AG09319 (cell line): Measurements from ENCODE around the gene DCTPP1.
A peak's percentile ranks its signal among the peaks of the same experiment; 100 is the strongest.

Experiments used
- DNase-seq: peaks from one replicate; pipeline ENCODE4 v3.0.0-alpha.2; 2010; ENCODE audit warnings: low read depth; ENCODE audit errors: extremely low read depth
- TF ChIP-seq, protein P1 (sequence below): IDR thresholded peaks from 2 replicates; pipeline ENCODE4 v1.5.1; 2011; ENCODE audit warnings: low read depth, mild to moderate bottlenecking, inconsistent platforms, low read length, moderate library complexity

The DCTPP1 gene

DNA sequence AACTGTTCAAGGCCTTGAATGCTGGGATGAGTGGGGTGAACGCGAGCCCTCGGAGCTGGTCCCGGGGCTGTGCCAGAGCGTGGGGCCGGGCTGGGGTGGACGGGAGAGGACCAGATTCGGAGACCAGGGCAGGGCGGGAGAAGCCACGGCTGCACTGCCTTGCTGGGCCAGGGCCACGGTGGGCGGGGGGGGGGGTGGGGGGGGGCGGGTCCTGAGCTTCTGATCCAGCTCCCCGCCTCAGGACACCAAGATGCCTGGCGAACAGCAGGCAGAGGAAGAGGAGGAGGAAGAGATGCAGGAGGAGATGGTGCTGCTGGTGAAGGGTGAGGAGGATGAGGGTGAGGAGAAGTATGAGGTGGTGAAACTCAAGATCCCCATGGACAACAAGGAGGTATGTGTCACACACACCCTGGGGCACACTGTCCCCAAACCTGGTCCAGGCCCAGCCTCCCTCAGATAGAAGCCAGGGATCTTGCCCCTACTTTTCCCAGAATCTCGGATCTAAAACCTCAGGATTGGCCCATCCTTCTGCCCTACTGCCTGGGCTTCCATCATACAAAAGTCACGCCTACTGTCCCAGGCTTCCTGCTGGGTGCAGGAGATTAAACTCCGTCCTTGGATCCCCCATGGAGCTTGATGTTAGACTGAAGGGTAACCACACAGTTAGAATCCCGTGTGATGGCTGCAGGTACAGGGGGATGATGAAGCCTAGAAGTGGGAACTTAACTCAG lies 21.9 kb downstream of the DCTPP1 start:
- DNase-seq = no peak
- TF ChIP-seq, protein P1, sequence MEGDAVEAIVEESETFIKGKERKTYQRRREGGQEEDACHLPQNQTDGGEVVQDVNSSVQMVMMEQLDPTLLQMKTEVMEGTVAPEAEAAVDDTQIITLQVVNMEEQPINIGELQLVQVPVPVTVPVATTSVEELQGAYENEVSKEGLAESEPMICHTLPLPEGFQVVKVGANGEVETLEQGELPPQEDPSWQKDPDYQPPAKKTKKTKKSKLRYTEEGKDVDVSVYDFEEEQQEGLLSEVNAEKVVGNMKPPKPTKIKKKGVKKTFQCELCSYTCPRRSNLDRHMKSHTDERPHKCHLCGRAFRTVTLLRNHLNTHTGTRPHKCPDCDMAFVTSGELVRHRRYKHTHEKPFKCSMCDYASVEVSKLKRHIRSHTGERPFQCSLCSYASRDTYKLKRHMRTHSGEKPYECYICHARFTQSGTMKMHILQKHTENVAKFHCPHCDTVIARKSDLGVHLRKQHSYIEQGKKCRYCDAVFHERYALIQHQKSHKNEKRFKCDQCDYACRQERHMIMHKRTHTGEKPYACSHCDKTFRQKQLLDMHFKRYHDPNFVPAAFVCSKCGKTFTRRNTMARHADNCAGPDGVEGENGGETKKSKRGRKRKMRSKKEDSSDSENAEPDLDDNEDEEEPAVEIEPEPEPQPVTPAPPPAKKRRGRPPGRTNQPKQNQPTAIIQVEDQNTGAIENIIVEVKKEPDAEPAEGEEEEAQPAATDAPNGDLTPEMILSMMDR = no peak

DNA sequence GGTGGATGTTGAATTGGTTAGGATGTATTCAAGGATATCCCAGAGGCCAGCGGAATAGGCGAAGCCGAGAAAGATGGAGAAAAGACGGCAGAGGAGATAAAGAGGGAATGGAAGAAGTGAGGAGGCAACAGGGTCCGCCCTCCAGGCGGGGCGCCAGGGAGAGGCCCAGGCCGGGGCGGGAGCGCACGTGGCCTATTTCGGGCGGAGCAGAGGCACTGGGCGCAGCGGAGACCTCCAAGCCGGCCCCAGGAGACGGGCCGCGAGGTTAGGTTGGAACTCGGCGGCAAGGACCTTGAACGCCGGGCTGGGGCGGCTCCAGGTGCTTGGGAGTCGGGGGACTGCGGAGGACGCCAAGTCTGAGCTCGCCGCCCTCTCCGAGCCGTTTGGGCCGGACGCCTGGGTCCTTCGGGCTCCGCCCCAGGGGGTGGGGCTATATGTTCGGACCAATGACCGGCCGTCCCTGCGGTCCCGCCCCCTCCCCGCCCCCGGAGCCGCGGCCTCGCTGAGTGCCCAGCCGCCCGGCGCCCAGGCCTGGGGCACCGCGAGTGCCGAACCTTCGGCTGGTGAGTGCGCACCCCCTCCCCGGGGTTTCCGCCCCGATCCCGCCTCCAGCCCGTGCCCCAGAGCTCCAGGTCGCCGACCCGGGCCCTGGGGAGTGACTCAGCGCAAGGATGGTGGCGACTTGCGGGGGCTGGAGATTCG lies 22.6 kb downstream of the DCTPP1 start, which contains the start of gene ZNF771:
ZNF771 (plus strand) TSS at position 505 of the 702 bp plus-strand sequence. CDS start 448 bp downstream, outside the sequence.
- peak; percentile 64 for DNase-seq
- TF ChIP-seq, protein P1 = no peak

DNA sequence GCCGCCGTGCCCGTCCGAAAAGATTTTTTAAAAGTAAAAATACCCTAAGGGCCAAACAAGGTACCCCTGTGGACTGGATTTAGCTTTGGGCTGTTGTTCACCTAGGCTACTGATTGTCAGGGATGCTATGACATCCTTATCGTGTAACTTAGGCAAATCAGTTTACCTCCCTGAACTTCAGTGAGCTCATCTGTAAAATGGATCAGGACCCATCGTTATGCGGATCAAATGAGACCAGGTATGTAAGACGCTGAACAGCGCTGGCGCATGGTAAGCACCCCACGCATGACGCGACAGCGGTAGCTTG lies 23.1 kb downstream of the DCTPP1 start:
- DNase-seq = no peak
- TF ChIP-seq, protein P1 = no peak

DNA sequence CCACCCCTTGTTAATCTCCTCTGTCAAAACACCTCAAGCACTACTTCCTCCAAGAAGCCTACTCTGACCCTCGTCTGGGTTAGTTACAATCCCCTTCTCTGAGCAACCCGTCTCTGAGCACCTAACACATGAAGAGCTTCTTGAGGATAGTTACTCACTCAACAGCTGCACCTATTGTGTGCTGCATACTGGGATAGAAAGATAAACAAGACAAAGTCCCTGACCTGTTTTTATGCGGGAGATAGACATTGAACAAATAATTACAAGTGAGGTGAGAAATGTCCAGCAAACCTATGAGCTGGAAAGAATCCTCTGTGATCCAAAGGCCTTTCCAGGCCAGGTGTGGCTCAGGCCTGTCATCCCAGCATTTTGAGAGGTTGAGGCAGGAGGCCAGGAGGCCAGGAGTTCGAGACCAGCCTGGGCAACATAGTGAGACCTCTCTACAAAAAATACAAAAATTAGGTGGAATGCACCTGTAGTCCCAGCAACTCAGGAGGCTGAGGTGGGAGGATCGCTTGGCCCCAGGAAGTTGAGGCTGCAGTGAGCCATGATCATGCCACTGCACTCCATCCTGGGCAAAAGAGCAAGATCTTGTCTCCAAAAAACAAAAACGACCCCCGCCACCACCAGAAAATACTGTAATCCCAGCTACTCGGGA lies 27.9 kb downstream of the DCTPP1 start:
- TF ChIP-seq, protein P1 = no peak
- DNase-seq = no peak

DNA sequence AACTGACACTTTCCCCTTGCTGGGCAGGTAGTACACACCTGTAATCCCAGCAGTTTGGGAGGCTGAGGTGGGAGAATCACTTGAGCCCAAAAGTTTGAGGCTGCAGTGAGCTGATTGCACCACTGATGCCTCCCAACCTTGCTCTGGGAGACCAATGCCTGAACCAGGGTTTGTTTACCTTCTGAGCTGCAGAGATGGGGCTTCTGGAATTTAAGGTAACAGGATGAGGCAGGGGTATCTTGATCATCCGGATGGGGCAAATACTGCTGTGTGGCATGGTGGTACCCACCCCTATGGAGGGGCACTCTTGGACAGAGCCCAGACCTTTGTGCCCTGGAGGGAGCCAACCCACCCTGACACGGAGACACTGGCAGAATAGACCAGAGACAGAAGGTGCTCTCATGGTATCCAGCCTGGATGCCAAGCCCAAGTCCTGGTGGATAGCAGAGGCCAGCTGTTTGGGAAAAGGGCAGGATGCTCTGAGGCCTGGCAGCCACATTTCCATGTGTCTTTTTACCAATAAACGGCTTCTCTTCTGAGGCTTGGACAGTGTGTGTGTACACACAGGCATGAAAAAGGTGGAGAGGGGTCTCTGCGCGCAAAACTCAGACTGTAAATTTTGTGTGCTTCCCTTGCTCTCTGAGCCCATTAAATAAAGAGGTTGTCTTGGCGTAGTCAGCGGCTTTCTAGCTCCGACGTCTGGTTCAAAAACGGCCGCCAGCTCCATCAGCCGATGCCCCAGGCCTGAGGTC lies 30.2 kb downstream of the DCTPP1 start:
- DNase-seq = no peak
- TF ChIP-seq, protein P1 = no peak

DNA sequence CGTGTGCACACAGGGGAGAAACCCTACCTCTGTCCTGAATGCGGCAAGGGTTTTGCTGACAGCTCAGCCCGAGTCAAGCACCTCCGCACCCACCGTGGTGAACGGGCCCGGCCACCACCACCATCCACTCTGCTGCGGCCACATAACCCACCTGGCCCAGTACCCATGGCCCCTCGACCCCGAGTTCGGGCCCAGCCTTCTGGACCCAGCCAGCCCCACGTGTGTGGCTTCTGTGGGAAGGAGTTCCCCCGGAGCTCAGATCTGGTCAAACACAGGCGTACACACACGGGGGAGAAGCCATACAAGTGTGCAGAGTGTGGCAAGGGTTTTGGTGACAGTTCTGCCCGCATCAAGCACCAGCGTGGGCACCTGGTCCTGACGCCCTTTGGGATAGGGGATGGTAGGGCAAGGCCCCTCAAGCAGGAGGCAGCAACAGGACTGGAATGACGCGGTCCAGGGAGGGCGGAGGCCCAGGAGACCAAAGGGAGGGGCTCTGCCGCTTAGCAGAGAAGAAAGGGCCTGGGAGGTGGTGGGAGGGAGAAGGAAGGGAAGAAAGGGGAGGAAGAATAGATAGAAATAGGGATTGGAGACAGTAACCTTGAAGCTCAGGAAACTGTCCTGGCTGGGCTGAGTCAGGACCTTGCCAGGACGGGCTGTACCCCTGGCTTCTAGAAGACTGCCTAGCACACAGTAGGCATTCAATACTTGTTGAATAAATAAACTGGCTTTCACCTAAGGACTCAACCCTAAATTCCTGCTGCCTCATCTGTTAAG lies 31.0 kb downstream of the DCTPP1 start:
- no peak for DNase-seq
- TF ChIP-seq, protein P1 = no peak
